CD14-positive monocyte (primary cell): ENCODE measurements around the gene ERGIC1. TPM values are rescaled to one million over a fixed set of nuclear protein-coding genes. Genes with fewer than 3 reads are reported as not detected.

Experiments
- DNase-seq, 3 donors: peaks; one replicate each; pipeline ENCODE4 v3.0.0-alpha.2; 2011 to 2022
- H2AFZ ChIP-seq: 2 replicates; pipeline ENCODE4 v1.6.0; 2012; ENCODE audit warnings: mild to moderate bottlenecking, low read depth, low read length, inconsistent platforms; ENCODE audit not compliant: insufficient read depth, poor library complexity, severe bottlenecking
- H3K27ac ChIP-seq, 2 donors: 1 replicate in 1 of 2; 2 replicates in 1 of 2; pipeline ENCODE4 v1.5.1; 2012 to 2013; ENCODE audit warnings: low read length in 2 of 2, control low read depth in 1 of 2, inconsistent platforms in 1 of 2, low read depth in 1 of 2, mild to moderate bottlenecking in 1 of 2
- H3K27me3 ChIP-seq, 2 donors: one replicate each; pipeline versions ENCODE4 v1.6.0 to v1.6.1; 2011 to 2013; ENCODE audit warnings: low read length in 2 of 2; ENCODE audit not compliant: control insufficient read depth in 2 of 2, insufficient read depth in 2 of 2
- H3K36me3 ChIP-seq, 2 donors: replicated peaks in 1 of 2; 1 replicate in 1 of 2; 2 replicates in 1 of 2; pipeline versions ENCODE4 v1.5.1 to v1.6.1; 2012 to 2013; ENCODE audit warnings: low read length in 2 of 2, control low read depth in 1 of 2, inconsistent platforms in 1 of 2, mild to moderate bottlenecking in 1 of 2; ENCODE audit not compliant: insufficient read depth in 2 of 2, control insufficient read depth in 1 of 2
- H3K4me1 ChIP-seq, 2 donors: 1 replicate in 1 of 2; 2 replicates in 1 of 2; pipeline versions ENCODE4 v1.5.1 to v1.6.1; 2012 to 2013; ENCODE audit warnings: low read length in 2 of 2, control low read depth in 1 of 2, inconsistent platforms in 1 of 2, mild to moderate bottlenecking in 1 of 2, moderate library complexity in 1 of 2; ENCODE audit not compliant: insufficient read depth in 2 of 2, control insufficient read depth in 1 of 2
- H3K4me2 ChIP-seq: replicated peaks from 2 replicates; pipeline ENCODE3; 2012; ENCODE audit warnings: low read length, moderate library complexity, mild to moderate bottlenecking; ENCODE audit not compliant: poor library complexity, severe bottlenecking; ENCODE audit errors: extremely low read depth
- H3K4me3 ChIP-seq, 3 experiments: fragments of 200-600 bp in 1 of 3; sonication (generic) in 1 of 3; replicated peaks in 1 of 3; 1 replicate in 2 of 3; 2 replicates in 1 of 3; pipeline ENCODE4 v1.5.1; 2011 to 2013; ENCODE audit warnings: low read length in 3 of 3, mild to moderate bottlenecking in 3 of 3, control low read depth in 2 of 3, low read depth in 2 of 3, inconsistent platforms in 1 of 3, moderate library complexity in 1 of 3
- H3K79me2 ChIP-seq: 2 replicates; pipeline ENCODE4 v1.6.0; 2012; ENCODE audit warnings: mild to moderate bottlenecking, control low read depth, inconsistent platforms, low read length, moderate library complexity; ENCODE audit not compliant: insufficient read depth
- H3K9ac ChIP-seq: 2 replicates; pipeline ENCODE4 v1.6.0; 2017; ENCODE audit warnings: low read length, mild to moderate bottlenecking; ENCODE audit not compliant: insufficient read depth, poor library complexity, severe bottlenecking
- H3K9me3 ChIP-seq, 2 donors: replicated peaks in 1 of 2; 1 replicate in 1 of 2; 2 replicates in 1 of 2; pipeline versions ENCODE4 v1.5.1 to v1.6.1; 2012 to 2013; ENCODE audit warnings: low read length in 2 of 2, control low read depth in 1 of 2; ENCODE audit not compliant: control insufficient read depth in 1 of 2, insufficient read depth in 1 of 2
- H4K20me1 ChIP-seq: 2 replicates; pipeline ENCODE4 v1.6.0; 2012; ENCODE audit warnings: mild to moderate bottlenecking, low read length, control low read depth, moderate library complexity; ENCODE audit not compliant: insufficient read depth
- H3K27ac Mint-ChIP-seq, 7 donors: one replicate each; pipeline ENCODE4 v1.8.0; 2020; ENCODE audit warnings: mild to moderate bottlenecking in 7 of 7, mixed read lengths in 7 of 7, moderate library complexity in 6 of 7, inconsistent platforms in 2 of 7
- H3K27me3 Mint-ChIP-seq, 3 donors: one replicate each; pipeline ENCODE4 v1.8.0; 2021 to 2022; ENCODE audit warnings: low read depth in 3 of 3, mild to moderate bottlenecking in 3 of 3, mixed read lengths in 3 of 3, moderate library complexity in 3 of 3, inconsistent platforms in 1 of 3
- H3K36me3 Mint-ChIP-seq, 2 donors: one replicate each; pipeline ENCODE4 v1.8.0; 2020; ENCODE audit warnings: mixed read lengths in 2 of 2, inconsistent platforms in 1 of 2, mild to moderate bottlenecking in 1 of 2
- H3K4me1 Mint-ChIP-seq: one replicate; pipeline ENCODE4 v1.8.0; 2020; ENCODE audit warnings: mild to moderate bottlenecking, mixed read lengths
- H3K4me3 Mint-ChIP-seq, 2 donors: one replicate each; pipeline ENCODE4 v1.8.0; 2020; ENCODE audit warnings: mild to moderate bottlenecking in 2 of 2, mixed read lengths in 2 of 2, moderate library complexity in 1 of 2
- H3K9me3 Mint-ChIP-seq, 7 donors: one replicate each; pipeline ENCODE4 v1.8.0; 2020 to 2022; ENCODE audit warnings: mixed read lengths in 7 of 7, mild to moderate bottlenecking in 6 of 7, moderate library complexity in 6 of 7, inconsistent platforms in 2 of 7
- WGBS: methylation state at CpG from one replicate; pipeline ENCODE4 v1.1.5; 2013; ENCODE audit warnings: missing lambda C conversion rate; ENCODE audit not compliant: insufficient coverage; 5-methylcytosine and 5-hydroxymethylcytosine counted together
- intact Hi-C, 2 donors: fragments of 100-400 bp; cut with micrococcal nuclease; formaldehyde crosslinking; loops; one replicate each; pipeline versions ENCODE4 v1.15.0 to v1.15.1; 2023
- polyA plus RNA-seq, 3 donors: library from polyadenylated mRNA; depleted of rRNA in 1 of 3; unstranded in 2 of 3; stranded (reverse) in 1 of 3; fragments of 300-500 nt in 2 of 3; fragments of >200 nt in 1 of 3; fragmentation: Illumina TruSeq in 2 of 3; gene quantifications; 1 replicate in 2 of 3; 2 replicates in 1 of 3; pipeline ENCODE4 v1.2.3, GENCODE V29; 2012 to 2021
- TF ChIP-seq, protein P1 (sequence below): fragments of 200-600 bp; IDR thresholded peaks from one replicate; pipeline ENCODE4 v1.8.0; 2022; ENCODE audit warnings: antibody characterized with exemption, mild to moderate bottlenecking

The ERGIC1 gene
- polyA plus RNA-seq, 3 donors, result 28.3 to 76.2 (median 34.1) TPM

DNA sequence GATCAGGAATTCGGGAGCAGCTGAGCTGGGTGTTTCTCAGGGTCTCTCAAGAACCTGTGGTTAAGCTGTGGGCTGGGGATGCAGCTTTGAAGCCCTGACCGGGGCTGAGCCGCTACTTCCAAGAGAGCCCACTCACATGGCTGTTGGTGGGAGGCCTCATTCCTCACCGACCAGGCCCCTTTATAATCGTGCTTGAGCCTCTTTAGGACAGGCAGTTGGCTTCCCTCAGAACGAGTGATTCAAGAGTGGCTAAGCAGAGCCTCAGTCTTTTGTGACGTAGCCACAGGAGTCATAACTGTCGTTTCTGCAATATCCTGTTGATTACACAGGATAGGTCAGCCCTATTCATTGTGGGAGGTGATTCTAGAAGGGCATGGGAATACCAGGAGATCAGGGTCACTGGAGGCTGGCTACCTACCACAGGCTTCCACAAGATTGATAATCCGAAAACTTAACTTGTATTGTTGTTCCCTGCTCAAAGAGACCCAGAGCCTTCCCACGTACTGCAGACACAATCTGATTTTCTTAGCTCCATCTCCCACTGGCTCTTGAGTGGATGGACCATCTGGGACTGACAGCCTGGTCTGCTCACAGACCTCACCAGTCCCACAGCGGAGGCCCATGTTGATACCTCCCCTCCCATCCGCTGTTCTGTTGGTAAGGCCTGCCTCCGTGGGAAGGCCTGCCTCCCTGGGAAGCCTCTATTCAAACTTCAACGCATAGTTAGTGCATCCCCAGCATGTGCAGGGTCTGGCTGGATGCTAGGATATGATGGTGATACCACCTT lies 3.0 kb upstream of the ERGIC1 start:
- Histone ChIP-seq H3K36me3 (no peaks in the 10 kb centered on the region), H3K27me3 (no peaks in the 10 kb centered on the region), H2AFZ (no peak overlapping the region), H3K4me1 (peaks cover 32 to 50% of the 10 kb centered on the region in 2 donors), H3K9me3 (peaks cover under 1 to 4% of the 10 kb centered on the region in 2 donors), H4K20me1 (no peaks in the 10 kb centered on the region), H3K4me3 (no peak overlapping the region), H3K9ac (peak overlapping the region; percentile 47), H3K4me2 (no peak overlapping the region), H3K27ac (peak overlapping the region; percentile 49 to 86), H3K79me2 (peaks cover 16% of the 10 kb centered on the region)
- peaks cover 50% of the 10 kb centered on the region for H3K4me1 Mint-ChIP-seq
- peaks cover 5% of the 10 kb centered on the region in 2 donors for H3K36me3 Mint-ChIP-seq
- H3K27me3 Mint-ChIP-seq, result peaks cover 0 to 2% (median 1%) of the 10 kb centered on the region in 3 donors
- WGBS, result 69% methylated on average over 10 of the region's 14 CpGs
- peak; percentile 77 to 96 (median 92) for DNase-seq
- H3K27ac Mint-ChIP-seq, result peak overlapping the region; percentile 81 to 98 (median 94)
- H3K9me3 Mint-ChIP-seq, result peaks cover 4 to 8% (median 6%) of the 10 kb centered on the region in 7 donors
- peak overlapping the region in 1 of 2 donors; percentile 39 for H3K4me3 Mint-ChIP-seq
- intact Hi-C loops, result loop anchor here (5.0 to 10.0 kb wide), 3 partner anchors 34 to 116 kb away; partner anchors contain the start of gene DUSP1 (in 1 of the 2)
- TF ChIP-seq, protein P1, sequence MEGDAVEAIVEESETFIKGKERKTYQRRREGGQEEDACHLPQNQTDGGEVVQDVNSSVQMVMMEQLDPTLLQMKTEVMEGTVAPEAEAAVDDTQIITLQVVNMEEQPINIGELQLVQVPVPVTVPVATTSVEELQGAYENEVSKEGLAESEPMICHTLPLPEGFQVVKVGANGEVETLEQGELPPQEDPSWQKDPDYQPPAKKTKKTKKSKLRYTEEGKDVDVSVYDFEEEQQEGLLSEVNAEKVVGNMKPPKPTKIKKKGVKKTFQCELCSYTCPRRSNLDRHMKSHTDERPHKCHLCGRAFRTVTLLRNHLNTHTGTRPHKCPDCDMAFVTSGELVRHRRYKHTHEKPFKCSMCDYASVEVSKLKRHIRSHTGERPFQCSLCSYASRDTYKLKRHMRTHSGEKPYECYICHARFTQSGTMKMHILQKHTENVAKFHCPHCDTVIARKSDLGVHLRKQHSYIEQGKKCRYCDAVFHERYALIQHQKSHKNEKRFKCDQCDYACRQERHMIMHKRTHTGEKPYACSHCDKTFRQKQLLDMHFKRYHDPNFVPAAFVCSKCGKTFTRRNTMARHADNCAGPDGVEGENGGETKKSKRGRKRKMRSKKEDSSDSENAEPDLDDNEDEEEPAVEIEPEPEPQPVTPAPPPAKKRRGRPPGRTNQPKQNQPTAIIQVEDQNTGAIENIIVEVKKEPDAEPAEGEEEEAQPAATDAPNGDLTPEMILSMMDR, result no peak

DNA sequence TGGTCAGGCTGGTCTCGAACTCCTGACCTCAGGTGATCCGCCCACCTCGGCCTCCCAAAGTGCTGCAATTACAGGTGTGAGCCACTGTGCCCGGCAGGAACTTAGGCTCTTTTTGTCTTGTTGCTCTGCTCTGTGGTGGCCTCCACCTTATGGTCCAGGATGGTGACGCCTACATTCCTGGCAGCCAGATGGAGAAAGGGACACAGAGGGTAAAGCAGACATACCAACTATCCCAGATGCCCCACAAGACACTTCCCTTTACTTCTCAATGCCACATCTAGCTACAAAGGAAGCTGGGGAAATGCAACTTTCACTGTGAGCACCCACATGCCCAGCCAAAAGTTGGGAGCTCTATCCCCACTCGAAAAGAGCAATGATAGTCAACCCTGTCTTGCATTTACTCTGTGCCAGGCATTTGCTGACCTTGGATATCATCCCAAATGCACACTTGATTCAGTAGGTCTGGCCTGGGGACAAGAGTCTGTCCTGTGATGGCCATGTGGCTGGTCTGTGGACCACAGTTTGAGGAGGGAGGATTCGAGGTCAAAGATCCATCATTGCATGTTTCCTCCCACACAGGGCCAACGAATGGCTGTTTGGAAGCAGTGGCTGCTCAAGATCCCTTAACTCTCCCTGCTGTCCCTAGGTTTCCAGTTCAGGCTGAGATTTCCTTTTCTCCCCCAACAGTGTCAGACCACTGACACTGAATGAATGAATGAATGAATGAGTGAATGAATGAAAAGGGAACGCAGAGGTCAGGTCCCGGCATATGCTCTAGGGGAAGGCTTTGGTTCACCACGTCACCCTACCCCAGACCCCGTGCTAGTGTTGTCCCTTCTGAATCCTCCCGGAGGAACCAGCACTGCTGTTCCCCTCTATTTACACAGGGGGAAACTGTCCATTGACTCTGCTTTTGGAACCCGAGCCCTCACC lies 1.4 kb upstream of the ERGIC1 start:
- Histone ChIP-seq H4K20me1 (no peaks in the 10 kb centered on the region), H3K27ac (peak overlapping the region; percentile 10 to 91), H2AFZ (no peak overlapping the region), H3K4me2 (peak overlapping the region; percentile 79), H3K79me2 (peaks cover 23% of the 10 kb centered on the region), H3K4me1 (peaks cover 47 to 66% of the 10 kb centered on the region in 2 donors), H3K9ac (peak overlapping the region; percentile 90), H3K27me3 (no peaks in the 10 kb centered on the region), H3K4me3 (peak overlapping the region in 1 of 3 experiments; percentile 84), H3K9me3 (no peaks in the 10 kb centered on the region), H3K36me3 (no peaks in the 10 kb centered on the region)
- no peak for DNase-seq
- H3K9me3 Mint-ChIP-seq, result peaks cover 0 to 1% (median 0%) of the 10 kb centered on the region in 7 donors
- intact Hi-C loops, result loop anchor here (5.0 to 10.0 kb wide), 3 partner anchors 35 to 118 kb away; partner anchors contain the start of gene DUSP1 (in 1 of the 2)
- TF ChIP-seq, protein P1, result no peak
- peak overlapping the region; percentile 21 to 91 for H3K4me3 Mint-ChIP-seq
- H3K36me3 Mint-ChIP-seq, result peaks cover 11 to 15% of the 10 kb centered on the region in 2 donors
- H3K27ac Mint-ChIP-seq, result peak overlapping the region; percentile 84 to 96 (median 94)
- H3K4me1 Mint-ChIP-seq, result peaks cover 62% of the 10 kb centered on the region
- peaks cover 0 to 2% (median 1%) of the 10 kb centered on the region in 3 donors for H3K27me3 Mint-ChIP-seq
- 94% methylated on average over 6 of the region's 14 CpGs for WGBS
